ENCODE results near the gene ADGRD1.

ADGRD1 gene

DNA sequence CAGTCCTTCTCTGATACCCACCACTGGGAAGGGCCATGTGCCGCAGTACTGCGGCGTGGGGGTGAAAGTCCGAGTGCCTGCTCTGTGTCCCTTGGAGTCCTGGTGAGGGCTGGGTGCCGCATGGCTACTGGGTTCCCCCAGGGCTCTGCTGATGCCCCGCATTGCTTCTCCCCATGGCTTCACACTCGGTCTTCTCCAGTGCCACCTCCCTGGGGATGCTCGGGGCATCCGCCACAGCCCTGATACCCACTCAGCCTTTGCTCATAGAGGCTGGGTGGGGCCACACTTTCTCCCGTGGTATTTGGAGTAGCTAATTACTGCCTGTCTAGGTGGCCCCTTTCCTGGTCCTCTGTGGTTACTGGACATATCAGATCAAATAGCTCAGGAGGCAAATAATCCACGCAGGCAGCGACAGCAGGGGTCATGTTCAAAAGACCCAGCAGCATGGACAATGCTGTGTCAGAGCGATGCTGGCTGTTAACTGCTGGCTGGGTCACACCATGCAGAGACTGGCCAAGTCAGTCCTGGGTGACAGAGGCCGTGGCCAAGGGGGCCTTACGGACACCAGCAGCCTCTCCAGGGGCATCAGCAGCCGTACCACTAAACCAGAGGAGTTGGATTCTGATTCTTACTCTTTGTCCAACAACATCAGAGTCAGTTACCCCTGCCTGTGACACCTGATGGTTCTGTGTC lies 106.5 kb downstream of the ADGRD1 start:
- Histone ChIP-seq H4K8ac (ENCODE audit: low read length) (no peak overlapping the region), H2BK5ac (ENCODE audit: low read depth, low read length, poor library complexity, severe bottlenecking) (no peak overlapping the region), H3K79me1 (replicated peaks; ENCODE audit: low read length, poor library complexity, severe bottlenecking) (no peaks in the 10 kb centered on the region), H3K27me3 (ENCODE audit: control insufficient read depth in 1 of 2, insufficient read depth in 1 of 2, low read length in 2 of 2) (no peaks in the 10 kb centered on the region), H3K36me3 (ENCODE audit: control insufficient read depth in 1 of 2, insufficient read depth in 2 of 2, low read depth in 1 of 2, low read length in 2 of 2) (no peaks in the 10 kb centered on the region), H3K4me2 (ENCODE audit: low read length, poor library complexity, severe bottlenecking) (no peak overlapping the region), H3K9ac (ENCODE audit: low read length) (no peak overlapping the region), H3K9me3 (ENCODE audit: control insufficient read depth, low read length) (no peaks in the 10 kb centered on the region), H2BK120ac (ENCODE audit: low read depth, low read length) (no peak overlapping the region), H2BK15ac (ENCODE audit: low read depth, poor library complexity, severe bottlenecking) (no peak overlapping the region), H3K4me1 (ENCODE audit: control insufficient read depth, insufficient read depth, low read depth, low read length) (no peaks in the 10 kb centered on the region), H3K18ac (ENCODE audit: low read depth in 1 of 2, low read length in 2 of 2) (no peak overlapping the region), H3K23ac (ENCODE audit: low read length in 2 of 2) (no peak overlapping the region), H4K91ac (ENCODE audit: low read length) (no peak overlapping the region), H3K27ac (ENCODE audit: low read length, poor library complexity, severe bottlenecking) (no peak overlapping the region), H3K4me3 (ENCODE audit: insufficient read depth in 1 of 2, low read depth in 1 of 2, low read length in 2 of 2) (no peak overlapping the region), H2BK12ac (ENCODE audit: low read length in 2 of 2) (no peak overlapping the region), H2AFZ (ENCODE audit: low read depth, low read length) (no peak overlapping the region), H3K4ac (ENCODE audit: low read depth in 1 of 2, low read length in 2 of 2) (no peak overlapping the region), H3K14ac (ENCODE audit: low read length in 2 of 2) (no peak overlapping the region), H2AK5ac (ENCODE audit: low read length, severe bottlenecking) (no peak overlapping the region)
- DNase-seq = no peak
- 93% methylated on average over 16 of the region's 16 CpGs for WGBS

DNA sequence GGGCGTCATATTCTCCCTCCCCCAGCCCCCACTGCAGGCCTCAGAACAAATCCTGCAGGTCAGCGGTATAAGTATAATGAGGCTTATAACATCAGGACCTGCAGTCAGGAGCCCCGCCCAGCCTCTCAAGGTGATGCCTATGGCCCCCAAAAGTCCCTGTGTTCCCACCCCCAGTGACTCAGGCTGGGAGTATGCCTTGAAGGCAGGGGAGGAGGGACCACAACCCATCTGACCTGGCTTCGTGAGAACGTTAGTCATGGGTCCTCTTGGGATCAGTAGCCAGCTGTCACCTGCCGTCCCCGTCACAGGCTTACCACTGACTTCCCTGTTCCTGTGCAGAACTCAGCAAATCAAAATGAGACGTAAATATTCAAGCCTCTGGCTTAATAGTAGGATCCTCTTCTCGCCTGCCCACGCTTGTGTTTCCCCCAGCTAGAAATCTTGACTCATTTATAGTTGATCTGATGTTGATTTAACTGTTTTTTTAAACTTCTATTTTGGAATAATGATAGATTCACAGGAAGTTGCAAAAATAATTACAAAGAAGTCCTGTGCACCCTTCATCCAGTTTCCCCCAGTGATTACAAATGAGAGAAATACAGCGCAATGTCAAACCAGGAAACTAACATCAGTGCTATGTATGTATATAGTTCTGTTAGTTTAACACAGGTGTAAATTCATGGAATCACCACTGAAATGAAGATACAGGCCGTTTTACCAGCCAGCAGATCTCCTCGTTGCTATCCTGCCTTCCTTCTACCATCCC lies 107.5 kb downstream of the ADGRD1 start:
- no peak overlapping the region for H3K18ac ChIP-seq (ENCODE audit: low read depth in 1 of 2, low read length in 2 of 2)
- no peak overlapping the region for H3K14ac ChIP-seq (ENCODE audit: low read length in 2 of 2)
- no peaks in the 10 kb centered on the region for H3K79me1 ChIP-seq (replicated peaks; ENCODE audit: low read length, poor library complexity, severe bottlenecking)
- no peak overlapping the region for H4K8ac ChIP-seq (ENCODE audit: low read length)
- no peak overlapping the region for H3K27ac ChIP-seq (ENCODE audit: low read length, poor library complexity, severe bottlenecking)
- H2BK15ac ChIP-seq (ENCODE audit: low read depth, poor library complexity, severe bottlenecking) = no peak overlapping the region
- H2BK120ac ChIP-seq (ENCODE audit: low read depth, low read length) = no peak overlapping the region
- H3K4me1 ChIP-seq (ENCODE audit: control insufficient read depth, insufficient read depth, low read depth, low read length) = no peaks in the 10 kb centered on the region
- H3K4me2 ChIP-seq (ENCODE audit: low read length, poor library complexity, severe bottlenecking) = no peak overlapping the region
- WGBS = 81% methylated on average over 8 of the region's 13 CpGs
- no peaks in the 10 kb centered on the region for H3K36me3 ChIP-seq (ENCODE audit: control insufficient read depth in 1 of 2, insufficient read depth in 2 of 2, low read depth in 1 of 2, low read length in 2 of 2)
- peaks cover 0 to 3% of the 10 kb centered on the region in 2 experiments for H3K27me3 ChIP-seq (ENCODE audit: control insufficient read depth in 1 of 2, insufficient read depth in 1 of 2, low read length in 2 of 2)
- DNase-seq = no peak
- H2BK5ac ChIP-seq (ENCODE audit: low read depth, low read length, poor library complexity, severe bottlenecking) = no peak overlapping the region
- no peak overlapping the region for H2AK5ac ChIP-seq (ENCODE audit: low read length, severe bottlenecking)
- H2AFZ ChIP-seq (ENCODE audit: low read depth, low read length) = no peak overlapping the region
- no peak overlapping the region for H4K91ac ChIP-seq (ENCODE audit: low read length)
- no peak overlapping the region for H3K9ac ChIP-seq (ENCODE audit: low read length)
- H3K23ac ChIP-seq (ENCODE audit: low read length in 2 of 2) = no peak overlapping the region
- no peak overlapping the region for H2BK12ac ChIP-seq (ENCODE audit: low read length in 2 of 2)
- H3K4ac ChIP-seq (ENCODE audit: low read depth in 1 of 2, low read length in 2 of 2) = no peak overlapping the region
- no peaks in the 10 kb centered on the region for H3K9me3 ChIP-seq (ENCODE audit: control insufficient read depth, low read length)
- peak overlapping the region in 1 of 2 experiments; percentile 35 for H3K4me3 ChIP-seq (ENCODE audit: insufficient read depth in 1 of 2, low read depth in 1 of 2, low read length in 2 of 2)

DNA sequence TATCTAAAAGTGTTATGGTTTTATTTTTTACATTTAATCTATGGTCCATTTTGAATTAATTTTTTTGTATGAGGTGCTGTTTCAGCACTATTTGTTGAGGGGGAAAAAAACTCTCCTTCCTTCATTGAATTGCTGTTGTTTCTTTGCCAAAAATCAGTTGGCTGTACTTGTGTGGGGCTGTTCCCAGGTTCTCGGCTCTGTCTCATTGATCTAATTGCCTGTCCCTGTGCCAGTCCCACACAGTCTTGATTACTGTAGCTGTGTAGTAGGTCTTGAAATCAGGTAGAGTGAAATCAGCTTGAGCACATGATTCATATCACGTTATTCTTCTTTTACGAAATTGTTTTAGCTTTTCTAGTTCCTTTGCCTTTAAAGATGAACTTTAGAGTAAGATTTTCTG lies 109.7 kb downstream of the ADGRD1 start:
- H3K18ac ChIP-seq (ENCODE audit: low read depth in 1 of 2, low read length in 2 of 2) = no peak overlapping the region
- peaks cover 0 to 3% of the 10 kb centered on the region in 2 experiments for H3K27me3 ChIP-seq (ENCODE audit: control insufficient read depth in 1 of 2, insufficient read depth in 1 of 2, low read length in 2 of 2)
- H2AFZ ChIP-seq (ENCODE audit: low read depth, low read length) = no peak overlapping the region
- no peak overlapping the region for H3K4me3 ChIP-seq (ENCODE audit: insufficient read depth in 1 of 2, low read depth in 1 of 2, low read length in 2 of 2)
- no peaks in the 10 kb centered on the region for H3K4me1 ChIP-seq (ENCODE audit: control insufficient read depth, insufficient read depth, low read depth, low read length)
- H3K79me1 ChIP-seq (replicated peaks; ENCODE audit: low read length, poor library complexity, severe bottlenecking) = no peaks in the 10 kb centered on the region
- H3K4me2 ChIP-seq (ENCODE audit: low read length, poor library complexity, severe bottlenecking) = no peak overlapping the region
- no peak overlapping the region for H3K23ac ChIP-seq (ENCODE audit: low read length in 2 of 2)
- H4K91ac ChIP-seq (ENCODE audit: low read length) = no peak overlapping the region
- H3K4ac ChIP-seq (ENCODE audit: low read depth in 1 of 2, low read length in 2 of 2) = no peak overlapping the region
- H3K27ac ChIP-seq (ENCODE audit: low read length, poor library complexity, severe bottlenecking) = no peak overlapping the region
- H2BK5ac ChIP-seq (ENCODE audit: low read depth, low read length, poor library complexity, severe bottlenecking) = no peak overlapping the region
- H3K9me3 ChIP-seq (ENCODE audit: control insufficient read depth, low read length) = no peaks in the 10 kb centered on the region
- H2AK5ac ChIP-seq (ENCODE audit: low read length, severe bottlenecking) = no peak overlapping the region
- WGBS = 91% methylated on average over 3 of the region's 3 CpGs
- H3K9ac ChIP-seq (ENCODE audit: low read length) = no peak overlapping the region
- DNase-seq = no peak
- H2BK15ac ChIP-seq (ENCODE audit: low read depth, poor library complexity, severe bottlenecking) = no peak overlapping the region
- no peak overlapping the region for H3K14ac ChIP-seq (ENCODE audit: low read length in 2 of 2)
- H2BK12ac ChIP-seq (ENCODE audit: low read length in 2 of 2) = no peak overlapping the region
- H4K8ac ChIP-seq (ENCODE audit: low read length) = no peak overlapping the region
- H2BK120ac ChIP-seq (ENCODE audit: low read depth, low read length) = no peak overlapping the region
- no peaks in the 10 kb centered on the region for H3K36me3 ChIP-seq (ENCODE audit: control insufficient read depth in 1 of 2, insufficient read depth in 2 of 2, low read depth in 1 of 2, low read length in 2 of 2)

DNA sequence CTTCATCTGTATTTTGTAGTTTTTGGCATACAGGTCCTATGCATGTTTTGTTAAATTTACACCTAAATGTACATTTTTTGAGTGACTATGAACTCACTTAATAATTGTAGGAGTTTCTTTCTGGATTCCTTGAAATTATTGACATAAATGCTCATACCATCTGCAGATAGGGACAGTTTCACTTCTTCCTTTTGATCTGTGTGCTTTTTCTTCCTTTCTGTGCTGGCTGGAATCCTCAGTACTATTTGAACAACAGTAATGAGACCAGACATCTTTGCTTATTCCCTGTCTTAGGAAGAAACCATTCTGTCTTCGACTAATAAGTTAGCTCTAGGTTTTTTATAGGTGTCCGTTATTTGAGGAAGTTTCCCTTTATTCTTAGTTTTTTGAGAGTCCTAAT lies 110.3 kb downstream of the ADGRD1 start:
- Histone ChIP-seq H3K4me1 (ENCODE audit: control insufficient read depth, insufficient read depth, low read depth, low read length) (no peaks in the 10 kb centered on the region), H3K9ac (ENCODE audit: low read length) (no peak overlapping the region), H3K79me1 (replicated peaks; ENCODE audit: low read length, poor library complexity, severe bottlenecking) (no peaks in the 10 kb centered on the region), H2BK15ac (ENCODE audit: low read depth, poor library complexity, severe bottlenecking) (no peak overlapping the region), H4K8ac (ENCODE audit: low read length) (no peak overlapping the region), H2AK5ac (ENCODE audit: low read length, severe bottlenecking) (no peak overlapping the region), H2BK5ac (ENCODE audit: low read depth, low read length, poor library complexity, severe bottlenecking) (no peak overlapping the region), H3K14ac (ENCODE audit: low read length in 2 of 2) (no peak overlapping the region), H3K36me3 (ENCODE audit: control insufficient read depth in 1 of 2, insufficient read depth in 2 of 2, low read depth in 1 of 2, low read length in 2 of 2) (no peaks in the 10 kb centered on the region), H3K23ac (ENCODE audit: low read length in 2 of 2) (no peak overlapping the region), H4K91ac (ENCODE audit: low read length) (no peak overlapping the region), H2BK12ac (ENCODE audit: low read length in 2 of 2) (no peak overlapping the region), H2AFZ (ENCODE audit: low read depth, low read length) (no peak overlapping the region), H2BK120ac (ENCODE audit: low read depth, low read length) (no peak overlapping the region), H3K4me2 (ENCODE audit: low read length, poor library complexity, severe bottlenecking) (no peak overlapping the region), H3K27ac (ENCODE audit: low read length, poor library complexity, severe bottlenecking) (no peak overlapping the region), H3K18ac (ENCODE audit: low read depth in 1 of 2, low read length in 2 of 2) (no peak overlapping the region), H3K27me3 (ENCODE audit: control insufficient read depth in 1 of 2, insufficient read depth in 1 of 2, low read length in 2 of 2) (peaks cover 0 to 3% of the 10 kb centered on the region in 2 experiments), H3K4me3 (ENCODE audit: insufficient read depth in 1 of 2, low read depth in 1 of 2, low read length in 2 of 2) (no peak overlapping the region), H3K9me3 (ENCODE audit: control insufficient read depth, low read length) (no peaks in the 10 kb centered on the region), H3K4ac (ENCODE audit: low read depth in 1 of 2, low read length in 2 of 2) (no peak overlapping the region)
- no peak for DNase-seq
- WGBS = 88% methylated on average over 2 of the region's 2 CpGs
